Dermis microvascular lymphatic vessel endothelial cell (primary cell): ENCODE data around the gene ZFHX3. TPM values are rescaled to one million over a fixed set of nuclear protein-coding genes. Genes with fewer than 3 reads are reported as not detected.
"Not testable (repeated sequence)": the region's sequence is repeated elsewhere in the genome, so short reads cannot be mapped to it uniquely, and the experiment has no call there.

Experiments
- DNase-seq, 2 donors: peaks; one replicate each; pipeline versions ENCODE4 v3.0.0 to v3.0.0-alpha.2; 2010; ENCODE audit warnings: low read depth in 2 of 2
- total RNA-seq: library from RNA; depleted of rRNA; stranded (reverse); fragments of >200 nt; gene quantifications from 2 replicates; pipeline ENCODE4 v1.2.1, GENCODE V29; 2014

ZFHX3 gene, protein sequence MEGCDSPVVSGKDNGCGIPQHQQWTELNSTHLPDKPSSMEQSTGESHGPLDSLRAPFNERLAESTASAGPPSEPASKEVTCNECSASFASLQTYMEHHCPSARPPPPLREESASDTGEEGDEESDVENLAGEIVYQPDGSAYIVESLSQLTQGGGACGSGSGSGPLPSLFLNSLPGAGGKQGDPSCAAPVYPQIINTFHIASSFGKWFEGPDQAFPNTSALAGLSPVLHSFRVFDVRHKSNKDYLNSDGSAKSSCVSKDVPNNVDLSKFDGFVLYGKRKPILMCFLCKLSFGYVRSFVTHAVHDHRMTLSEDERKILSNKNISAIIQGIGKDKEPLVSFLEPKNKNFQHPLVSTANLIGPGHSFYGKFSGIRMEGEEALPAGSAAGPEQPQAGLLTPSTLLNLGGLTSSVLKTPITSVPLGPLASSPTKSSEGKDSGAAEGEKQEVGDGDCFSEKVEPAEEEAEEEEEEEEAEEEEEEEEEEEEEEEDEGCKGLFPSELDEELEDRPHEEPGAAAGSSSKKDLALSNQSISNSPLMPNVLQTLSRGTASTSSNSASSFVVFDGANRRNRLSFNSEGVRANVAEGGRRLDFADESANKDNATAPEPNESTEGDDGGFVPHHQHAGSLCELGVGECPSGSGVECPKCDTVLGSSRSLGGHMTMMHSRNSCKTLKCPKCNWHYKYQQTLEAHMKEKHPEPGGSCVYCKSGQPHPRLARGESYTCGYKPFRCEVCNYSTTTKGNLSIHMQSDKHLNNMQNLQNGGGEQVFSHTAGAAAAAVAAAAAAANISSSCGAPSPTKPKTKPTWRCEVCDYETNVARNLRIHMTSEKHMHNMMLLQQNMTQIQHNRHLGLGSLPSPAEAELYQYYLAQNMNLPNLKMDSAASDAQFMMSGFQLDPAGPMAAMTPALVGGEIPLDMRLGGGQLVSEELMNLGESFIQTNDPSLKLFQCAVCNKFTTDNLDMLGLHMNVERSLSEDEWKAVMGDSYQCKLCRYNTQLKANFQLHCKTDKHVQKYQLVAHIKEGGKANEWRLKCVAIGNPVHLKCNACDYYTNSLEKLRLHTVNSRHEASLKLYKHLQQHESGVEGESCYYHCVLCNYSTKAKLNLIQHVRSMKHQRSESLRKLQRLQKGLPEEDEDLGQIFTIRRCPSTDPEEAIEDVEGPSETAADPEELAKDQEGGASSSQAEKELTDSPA (N-terminal part only)
- total RNA-seq, result 4.4 and 8.5 TPM in 2 replicates

DNA sequence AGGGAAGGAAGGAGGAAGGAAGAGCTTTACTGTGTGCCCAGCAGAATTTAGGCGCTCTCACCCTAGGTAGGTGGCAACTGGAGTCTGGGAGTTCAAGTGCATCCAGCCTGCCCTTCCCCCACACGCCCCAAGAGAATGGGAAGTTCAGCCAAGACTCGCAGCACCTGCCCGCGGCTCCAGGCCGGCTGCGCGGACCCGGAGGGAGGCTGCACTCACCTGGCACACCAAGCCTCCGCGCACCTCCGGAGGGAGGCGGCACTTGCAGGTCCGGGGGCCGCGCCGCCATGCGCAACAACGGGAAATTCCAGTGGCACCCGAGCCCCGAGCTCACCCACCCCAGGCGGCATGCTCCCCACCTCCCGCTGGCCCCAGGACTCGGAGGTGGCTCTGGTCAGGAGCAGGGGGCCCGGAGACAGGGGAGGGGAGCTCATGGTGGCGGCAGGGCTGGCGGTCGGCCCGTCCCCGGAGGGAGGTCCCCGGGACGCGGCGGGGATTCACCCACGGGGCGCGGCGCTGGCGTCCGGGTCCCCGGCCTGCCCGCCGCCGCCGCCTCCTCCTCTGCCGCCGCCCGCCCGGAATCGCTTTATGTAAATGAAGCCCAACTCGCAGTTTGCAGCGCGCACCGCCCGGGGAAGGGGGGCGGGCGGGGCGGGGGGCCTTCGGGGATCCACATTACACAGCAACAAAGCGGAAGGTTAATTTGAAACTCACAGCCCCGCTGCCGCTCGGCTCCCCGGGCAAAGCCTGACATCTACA lies at the start of gene ZFHX3:
Gene ZFHX3 (minus strand): TSS at position 593 of the 756 bp plus-strand sequence. CDS start 87,983 bp downstream, outside the sequence.
- peak in 1 of 2 donors; percentile 64 for DNase-seq

DNA sequence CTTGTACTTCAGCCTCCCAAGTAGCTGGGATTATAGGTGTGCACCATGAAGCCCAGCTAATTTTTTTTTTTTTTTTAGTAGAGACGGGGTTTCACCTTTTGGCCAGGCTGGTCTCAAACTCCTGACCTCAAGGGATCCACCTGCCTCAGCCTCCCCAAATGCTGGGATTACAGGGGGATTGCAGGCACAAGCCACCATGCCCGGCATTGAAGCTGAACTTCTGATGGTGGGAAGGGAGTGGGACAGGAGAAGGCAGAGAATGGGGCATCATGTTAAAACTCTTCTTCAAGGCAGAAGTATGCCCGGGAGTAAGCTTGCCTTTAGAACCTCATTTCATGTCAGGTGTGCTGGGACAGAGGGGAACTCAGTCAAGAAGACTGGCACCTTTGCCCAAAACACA lies 48.6 kb upstream of the ZFHX3 start:
- no peak for DNase-seq

GRCh38 chr16:73095885-73096421 lies 48.0 kb upstream of the ZFHX3 start:
- peak in 1 of 2 donors; percentile 37 for DNase-seq

- peak in 1 of 2 donors; percentile 65 for DNase-seq
These were observed 47.4 kb upstream of the ZFHX3 start for GRCh38 chr16:73095142-73095820.

DNA sequence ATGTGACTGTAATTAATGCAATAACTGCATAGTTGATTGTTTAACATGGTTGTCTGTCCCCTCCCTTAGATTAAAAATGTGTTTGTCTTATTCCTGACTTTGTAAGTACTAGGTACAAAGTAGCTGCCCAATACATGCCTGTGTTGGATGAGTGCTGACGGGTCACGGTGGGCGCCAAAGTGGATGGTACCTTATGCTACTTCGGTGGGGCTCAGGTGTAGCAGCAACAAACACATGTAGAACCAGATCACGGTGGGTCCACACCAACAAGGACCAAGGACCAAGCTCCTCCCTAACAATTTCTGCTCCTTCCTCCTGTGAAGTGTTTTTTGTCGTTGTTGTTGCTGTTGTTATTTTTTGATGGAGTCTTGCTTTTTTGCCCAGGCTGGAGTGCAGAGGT lies 46.4 kb upstream of the ZFHX3 start:
- no peak for DNase-seq

GRCh38 chr16:73093146-73094144 lies 45.5 kb upstream of the ZFHX3 start:
- DNase-seq, result peak; percentile 57 to 83

DNA sequence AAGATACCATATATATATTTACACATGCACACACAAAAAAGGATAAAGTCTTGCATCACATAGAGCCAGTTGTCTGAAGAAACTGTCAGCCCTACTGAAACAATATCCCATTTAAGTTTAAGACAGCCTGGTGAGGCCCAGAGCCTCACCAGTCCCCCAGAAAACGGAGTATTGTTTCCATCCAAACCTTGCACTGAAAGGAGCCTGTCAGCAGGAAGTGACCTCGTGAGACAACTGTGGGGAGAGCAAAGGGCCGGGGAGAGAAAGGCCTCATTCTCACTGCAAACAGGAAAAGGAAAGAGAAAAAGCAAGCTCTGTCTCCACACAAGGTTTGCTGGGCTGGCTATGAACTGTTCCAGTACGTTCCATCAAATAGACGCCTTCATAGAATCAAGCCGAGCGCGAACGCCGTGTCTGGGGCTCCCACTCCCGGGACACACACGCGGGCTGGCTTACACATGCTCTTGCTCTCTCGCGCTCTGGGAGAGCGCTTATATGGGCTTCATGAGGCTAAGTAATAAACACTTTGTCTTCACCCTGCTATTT lies 44.4 kb upstream of the ZFHX3 start:
- peak in 1 of 2 donors; percentile 74 for DNase-seq

- no peak for DNase-seq
These were observed 43.2 kb upstream of the ZFHX3 start for GRCh38 chr16:73091174-73091573.

DNA sequence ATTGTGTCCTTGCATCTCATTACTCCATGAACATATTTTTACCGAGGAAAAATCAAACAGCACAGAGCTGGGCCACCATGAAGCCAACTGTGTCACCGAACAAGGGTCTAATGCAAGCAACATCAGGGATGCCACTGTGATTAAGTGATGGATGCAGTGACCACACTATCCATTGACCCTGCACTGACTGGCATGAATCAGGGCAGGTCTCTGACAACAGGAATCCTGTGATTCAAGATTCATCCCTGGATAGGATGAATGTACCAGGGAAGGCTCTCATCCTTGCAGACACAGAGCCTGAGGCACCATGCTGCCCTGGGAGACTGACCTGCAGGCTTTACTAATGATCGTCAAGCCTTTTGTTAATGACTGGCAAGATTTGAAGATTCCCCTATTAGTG lies 41.5 kb upstream of the ZFHX3 start:
- DNase-seq, result no peak

DNA sequence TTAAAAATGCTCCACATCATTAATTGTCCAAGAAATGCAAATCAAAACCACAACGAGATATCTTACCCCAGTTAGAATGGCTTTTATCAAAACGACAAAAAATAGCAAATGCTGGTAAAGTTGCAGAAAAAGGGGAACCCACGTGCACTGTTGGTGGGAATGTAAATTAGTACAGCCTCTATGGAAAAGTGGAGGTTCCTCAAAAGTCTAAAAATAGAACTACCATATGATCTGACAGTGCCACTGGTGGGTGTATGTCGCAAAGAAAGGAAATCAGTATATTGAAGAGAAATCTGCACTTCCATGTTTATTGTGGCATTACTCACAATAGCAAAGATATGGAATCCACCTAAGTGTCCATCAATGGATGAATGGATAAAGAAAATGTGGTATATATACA lies 38.2 kb upstream of the ZFHX3 start:
- DNase-seq, result no peak

- DNase-seq, result no peak
These were observed 35.3 kb upstream of the ZFHX3 start for GRCh38 chr16:73083271-73083670.

- not testable (repeated sequence) for DNase-seq
These were observed 34.7 kb upstream of the ZFHX3 start for GRCh38 chr16:73082634-73083051.

DNA sequence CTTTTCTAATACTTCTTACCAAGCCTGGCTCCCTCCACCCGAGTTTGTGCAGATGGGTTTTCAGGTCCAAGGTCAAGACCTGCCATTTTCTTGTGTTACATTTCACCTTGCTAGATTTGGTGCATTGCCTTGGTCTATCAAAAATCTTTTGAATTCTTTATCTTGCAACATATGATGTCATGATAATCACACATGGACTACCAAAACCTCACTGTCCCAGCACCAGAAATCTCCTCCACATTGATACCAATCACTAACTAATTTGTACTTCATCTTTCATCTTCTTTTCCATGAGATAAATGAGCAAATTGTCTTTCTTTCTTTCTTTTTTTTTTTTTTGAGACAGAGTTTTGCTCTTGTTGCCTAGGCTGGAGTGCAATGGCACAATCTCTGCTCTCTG lies 33.0 kb upstream of the ZFHX3 start:
- DNase-seq, result no peak

- DNase-seq, result peak in 1 of 2 donors; percentile 40
These were observed 28.4 kb upstream of the ZFHX3 start for GRCh38 chr16:73076324-73076810.

DNA sequence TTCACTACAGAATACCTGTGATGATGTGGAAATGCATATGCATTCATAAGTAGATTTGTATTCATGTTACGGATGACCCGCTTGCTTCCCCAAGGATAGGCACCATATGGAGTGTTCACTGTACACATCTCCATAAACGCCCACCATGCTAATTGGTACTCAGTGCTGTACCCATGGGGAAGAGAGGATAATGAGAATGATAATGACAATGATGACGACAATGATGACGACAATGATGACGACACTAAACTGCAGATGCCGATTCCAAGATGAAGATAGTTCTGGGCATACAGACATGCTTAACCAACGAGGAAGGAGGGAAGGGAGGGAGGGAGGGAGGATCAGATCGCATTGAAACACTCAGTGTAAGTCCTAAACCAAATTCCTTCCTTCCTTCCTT lies 26.5 kb upstream of the ZFHX3 start:
- DNase-seq, result no peak

DNA sequence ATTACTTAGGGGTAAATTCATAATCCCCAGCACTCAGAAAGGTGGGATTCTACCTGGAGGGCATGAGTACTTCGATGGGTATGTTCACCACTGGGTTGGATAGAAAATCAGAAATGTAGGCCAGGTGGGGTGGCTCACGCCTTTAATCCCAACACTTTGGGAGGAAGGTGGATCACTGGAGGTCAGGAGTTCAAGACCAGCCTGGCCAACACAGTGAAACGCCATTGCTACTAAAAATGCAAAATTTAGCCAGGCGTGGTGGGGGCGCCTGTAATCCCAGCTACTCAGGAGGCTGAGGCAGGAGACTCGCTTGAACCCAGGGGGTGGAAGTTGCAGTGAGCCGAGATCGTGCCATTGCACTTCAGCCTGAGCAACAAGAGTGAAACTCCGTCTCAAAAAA lies 24.1 kb upstream of the ZFHX3 start:
- not testable (repeated sequence) for DNase-seq

DNA sequence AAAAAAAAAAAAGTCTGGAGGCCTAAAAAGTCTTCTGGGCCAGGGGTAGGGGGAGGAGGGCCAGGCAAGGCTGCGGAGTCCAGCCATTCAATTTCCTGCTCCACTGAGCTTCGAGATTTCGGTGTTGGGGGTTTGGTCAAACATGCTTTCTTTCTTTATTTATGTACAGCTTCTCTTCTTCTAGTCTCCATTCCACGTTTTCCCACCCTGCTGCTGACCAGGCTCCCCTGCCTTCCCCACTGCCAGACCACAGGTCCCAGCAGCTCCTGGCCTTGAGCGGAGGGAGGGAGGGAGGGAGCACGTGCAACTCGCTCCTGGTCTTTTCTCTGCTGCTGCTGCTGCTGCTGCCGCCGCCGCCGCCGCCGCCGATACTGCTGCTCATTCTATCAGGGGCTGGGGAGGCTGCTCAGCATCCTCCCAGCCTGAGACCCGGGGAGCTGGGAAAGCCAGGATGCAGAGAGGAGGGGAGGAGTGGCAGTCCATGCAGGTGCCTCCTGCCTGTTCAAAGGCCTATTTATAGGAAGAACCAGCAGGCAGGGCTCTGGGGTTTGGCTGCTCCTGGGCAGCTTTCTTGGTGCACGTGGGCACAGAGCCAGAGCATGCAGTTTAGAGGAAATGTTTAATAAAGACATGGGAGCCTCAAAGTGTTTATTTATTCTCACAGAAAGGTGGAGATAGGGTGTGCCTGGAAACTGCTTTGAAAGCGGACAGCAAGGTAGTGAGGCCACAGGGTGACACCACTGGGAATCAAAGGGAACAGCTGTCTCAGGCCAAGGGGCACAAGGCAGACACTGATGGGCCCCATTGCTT lies 23.4 kb upstream of the ZFHX3 start:
- DNase-seq, result peak in 1 of 2 donors; percentile 74
